Measurements from ENCODE around the gene SHANK3.
A peak's percentile ranks its signal among the peaks of the same experiment; 100 is the strongest.

The SHANK3 gene

DNA sequence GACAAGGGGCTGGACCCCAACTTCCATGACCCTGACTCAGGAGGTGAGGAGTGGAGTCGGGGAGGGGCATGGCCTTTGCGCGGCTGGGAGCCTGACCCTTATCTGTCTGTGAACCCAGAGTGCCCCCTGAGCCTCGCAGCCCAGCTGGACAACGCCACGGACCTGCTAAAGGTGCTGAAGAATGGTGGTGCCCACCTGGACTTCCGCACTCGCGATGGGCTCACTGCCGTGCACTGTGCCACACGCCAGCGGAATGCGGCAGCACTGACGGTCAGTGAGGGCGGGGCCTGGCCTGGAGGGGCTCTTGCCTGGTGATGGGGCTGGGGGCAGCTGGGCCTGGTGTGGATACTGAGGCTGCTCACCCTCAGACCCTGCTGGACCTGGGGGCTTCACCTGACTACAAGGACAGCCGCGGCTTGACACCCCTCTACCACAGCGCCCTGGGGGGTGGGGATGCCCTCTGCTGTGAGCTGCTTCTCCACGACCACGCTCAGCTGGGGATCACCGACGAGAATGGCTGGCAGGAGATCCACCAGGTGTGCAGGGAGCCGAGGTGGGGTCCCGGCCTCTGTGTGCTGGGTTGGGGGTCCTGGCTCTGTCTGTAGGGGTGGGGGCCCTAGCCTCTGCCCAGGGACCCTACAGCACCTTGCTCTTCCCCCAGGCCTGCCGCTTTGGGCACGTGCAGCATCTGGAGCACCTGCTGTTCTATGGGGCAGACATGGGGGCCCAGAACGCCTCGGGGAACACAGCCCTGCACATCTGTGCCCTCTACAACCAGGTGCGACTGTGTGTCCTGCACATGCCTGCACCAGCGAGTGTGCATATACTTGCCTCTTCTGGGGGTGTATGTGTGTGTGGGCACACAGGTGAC is 6.3 kb downstream of the SHANK3 start:
- no peak for DNase-seq

DNA sequence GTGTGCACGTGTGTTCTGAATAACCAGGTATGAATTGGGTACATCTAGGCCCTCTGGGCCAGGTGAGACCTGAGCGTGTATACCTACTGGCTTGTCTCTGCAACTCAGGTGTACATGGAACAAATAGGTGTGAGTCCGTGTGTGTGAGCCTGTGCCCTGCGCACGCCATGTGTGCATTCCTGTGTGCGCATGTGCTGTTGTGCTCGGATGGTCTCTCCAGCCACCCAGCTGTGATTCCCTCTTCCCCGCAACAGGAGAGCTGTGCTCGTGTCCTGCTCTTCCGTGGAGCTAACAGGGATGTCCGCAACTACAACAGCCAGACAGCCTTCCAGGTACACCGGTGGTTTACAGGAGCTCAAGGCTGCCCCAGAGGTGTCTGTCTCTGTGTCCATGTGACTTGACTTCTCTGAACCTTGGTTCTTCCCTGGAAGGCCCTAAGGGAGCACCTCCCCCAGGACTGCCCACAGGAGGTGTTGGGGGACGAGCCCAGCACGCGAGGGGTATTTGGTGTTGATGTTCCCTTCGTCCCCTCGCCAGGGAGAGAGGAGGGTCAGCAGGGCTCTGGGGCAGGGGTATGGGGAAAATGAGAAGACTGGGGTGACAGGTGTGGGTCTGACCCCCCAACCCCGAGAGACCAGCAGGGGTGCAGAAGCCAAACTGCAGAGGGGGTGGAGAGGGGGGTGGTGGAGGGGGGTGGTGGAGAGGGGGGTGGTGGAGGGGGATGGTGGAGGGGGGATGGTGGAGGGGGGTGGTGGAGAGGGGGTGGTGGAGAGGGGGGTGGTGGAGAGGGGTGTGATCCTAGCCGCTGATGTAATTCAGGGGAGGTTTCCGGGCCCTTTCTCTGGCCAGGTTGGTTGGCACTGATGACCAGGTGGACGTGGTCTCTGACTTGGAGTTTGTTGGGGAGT is 10.7 kb downstream of the SHANK3 start:
- no peak for DNase-seq

DNA sequence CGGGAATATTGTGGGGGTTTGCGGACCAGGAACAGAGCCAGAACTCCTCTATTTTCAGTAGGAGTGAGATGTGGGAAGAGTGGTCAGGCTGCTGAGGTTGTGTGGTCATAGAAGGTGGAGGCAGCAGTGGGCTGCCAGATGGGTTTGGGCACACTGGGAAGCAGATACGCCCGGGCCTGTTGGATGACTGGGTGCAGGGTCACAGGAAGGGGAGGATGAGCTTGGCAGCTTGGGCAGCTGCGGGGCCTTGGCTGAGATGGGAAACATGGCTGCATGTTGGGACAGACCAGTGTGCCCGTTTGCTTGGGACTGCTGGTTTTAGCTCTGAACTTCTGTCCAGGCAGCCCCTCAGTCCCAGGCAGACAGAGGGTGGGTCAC is 11.4 kb downstream of the SHANK3 start:
- DNase-seq, result no peak

- no peak for DNase-seq
Observed at GRCh38 chr22:50684501-50684900, 11.9 kb downstream of the SHANK3 start.

DNA sequence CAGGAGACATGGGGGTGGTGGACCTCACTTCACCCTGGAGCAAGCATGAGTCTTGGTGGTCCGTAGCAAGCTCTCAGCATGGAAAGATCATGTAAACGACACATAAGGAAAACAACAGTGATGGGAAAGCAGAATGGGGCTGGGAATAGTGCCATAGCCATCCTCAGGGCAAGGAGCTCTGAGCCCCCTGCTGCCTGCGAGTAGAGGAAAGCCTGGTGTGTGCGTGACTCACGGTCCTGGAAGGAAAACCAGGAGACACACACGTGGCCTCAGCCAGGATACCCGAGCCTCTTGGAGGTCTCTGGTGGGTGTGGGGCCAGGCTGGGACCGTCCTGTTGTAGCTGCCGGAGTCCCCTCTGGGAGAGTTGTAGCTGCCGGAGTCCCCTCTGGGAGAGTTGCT is 12.4 kb downstream of the SHANK3 start:
- no peak for DNase-seq

DNA sequence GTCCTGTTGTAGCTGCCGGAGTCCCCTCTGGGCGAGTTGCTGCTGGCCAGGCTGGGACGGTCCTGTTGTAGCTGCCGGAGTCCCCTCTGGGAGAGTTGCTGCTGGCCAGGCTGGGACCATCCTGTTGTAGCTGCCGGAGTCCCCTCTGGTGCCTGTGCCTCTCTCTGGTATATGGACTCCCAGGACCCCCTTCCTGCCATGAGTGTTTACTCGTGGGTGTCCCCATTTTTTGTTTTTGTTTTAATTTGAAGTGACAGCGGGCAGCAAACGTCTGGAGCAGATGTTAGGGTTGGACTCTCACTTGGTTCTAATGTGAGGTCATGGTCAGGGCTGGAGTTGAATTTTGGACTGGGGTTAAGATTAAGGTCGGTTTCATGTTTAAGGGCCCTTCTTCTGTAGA is 14.2 kb downstream of the SHANK3 start:
- no peak for DNase-seq

DNA sequence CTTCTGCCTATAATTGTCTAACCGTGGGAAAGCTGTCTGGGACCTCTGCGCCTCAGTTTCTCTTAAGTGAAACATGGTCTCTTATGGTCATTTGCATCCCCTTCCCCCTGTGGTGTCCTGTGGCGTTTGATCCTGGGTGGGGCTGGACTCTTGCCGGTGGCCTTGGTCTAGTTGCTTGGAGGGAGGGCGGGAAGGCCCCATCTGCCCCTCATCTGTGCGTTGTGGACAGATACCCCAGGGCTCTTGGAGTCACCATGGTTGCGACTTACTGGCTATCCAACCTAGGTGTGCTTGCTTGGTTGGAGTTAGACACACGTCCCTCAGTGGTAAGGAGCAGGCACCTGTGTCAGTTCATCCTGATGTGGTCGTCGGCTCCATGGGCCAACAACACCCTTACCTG is 15.2 kb downstream of the SHANK3 start:
- DNase-seq, result no peak

DNA sequence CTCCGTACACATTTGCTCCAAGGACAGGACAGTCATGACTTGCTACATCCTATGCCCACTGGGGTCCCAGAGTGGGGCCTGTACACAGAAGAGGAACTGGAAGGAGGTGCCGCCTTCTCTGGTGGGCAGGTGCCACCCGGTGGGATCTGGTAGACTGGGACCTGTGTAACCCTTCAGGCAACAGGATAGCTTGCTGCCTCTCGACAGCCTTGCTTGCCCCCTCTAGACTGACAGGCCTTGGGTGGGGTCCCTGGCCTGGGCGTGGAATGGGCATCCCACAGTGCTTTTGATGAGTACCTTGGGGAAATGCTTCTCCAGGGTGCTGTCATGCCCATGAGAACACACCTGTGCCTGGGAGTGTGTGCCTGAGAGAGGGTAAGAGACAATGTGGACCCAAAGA is 15.8 kb downstream of the SHANK3 start:
- DNase-seq, result no peak

DNA sequence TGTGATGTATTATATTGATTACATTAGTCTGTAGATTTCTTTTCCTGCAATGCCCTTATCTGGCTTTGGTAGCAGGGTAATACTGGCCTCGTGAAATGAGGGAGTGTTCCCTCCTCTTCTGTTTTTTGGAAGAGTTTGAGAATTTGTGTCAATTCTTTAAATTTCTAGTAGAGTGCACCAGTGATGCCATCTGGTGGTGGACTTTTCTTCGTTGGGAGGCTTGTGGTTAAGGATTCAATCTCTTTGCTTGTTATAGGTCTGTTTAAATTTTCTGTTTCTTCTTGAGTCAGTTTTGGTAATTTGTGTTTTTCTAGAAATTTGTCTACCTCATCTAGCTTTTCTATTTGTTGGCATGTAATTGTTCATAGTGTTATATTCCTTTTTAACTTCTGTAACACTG is 18.9 kb downstream of the SHANK3 start:
- peak in 1 of 5 experiments; percentile 70 for DNase-seq

- DNase-seq, result no peak
Observed at GRCh38 chr22:50693462-50693861, 20.8 kb downstream of the SHANK3 start.

GRCh38 chr22:50694099-50694605 is 21.5 kb downstream of the SHANK3 start:
- peak in 1 of 5 experiments; percentile 83 for DNase-seq

GRCh38 chr22:50694766-50695420 is 22.3 kb downstream of the SHANK3 start:
- DNase-seq, result no peak

DNA sequence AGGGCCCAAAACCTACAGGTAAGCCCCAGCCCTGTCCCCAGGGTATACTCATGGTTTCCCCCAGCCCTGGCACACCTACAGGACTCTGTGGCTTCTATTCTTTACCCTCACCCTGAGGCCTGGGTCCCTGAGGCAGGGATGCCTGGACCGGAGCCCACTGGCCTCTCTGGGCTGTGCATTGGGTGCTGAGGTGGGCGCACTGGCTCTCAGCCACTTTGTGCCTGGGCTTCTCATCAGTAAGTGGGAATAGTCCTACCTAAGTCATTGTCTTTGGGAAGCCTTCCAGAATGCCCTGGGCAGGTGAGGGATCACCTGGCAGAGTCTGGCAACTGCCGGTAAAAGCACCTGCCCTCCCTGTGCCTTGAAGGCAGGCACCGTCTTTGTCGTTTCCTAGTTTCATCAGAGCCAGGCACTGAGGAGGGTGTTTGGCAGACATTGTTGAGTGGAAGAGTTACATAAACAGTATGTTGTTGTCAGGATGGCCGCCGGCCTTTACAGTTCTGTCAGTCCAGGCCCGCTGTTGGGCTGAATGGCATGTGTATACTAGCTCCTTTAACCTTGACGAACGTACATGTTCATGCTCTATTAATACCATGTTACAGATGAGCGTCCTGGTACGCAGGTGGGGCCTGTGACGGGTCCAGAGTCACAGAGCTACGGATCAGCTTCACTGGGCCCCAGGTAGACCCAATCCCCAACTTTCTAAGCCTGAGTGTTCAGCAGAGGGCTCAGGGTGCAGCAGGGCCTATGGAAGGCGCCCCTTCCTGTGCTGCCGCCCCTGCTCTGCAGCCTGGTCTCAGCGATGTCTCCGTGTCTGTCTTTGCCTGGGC is 23.0 kb downstream of the SHANK3 start:
- DNase-seq, result no peak

DNA sequence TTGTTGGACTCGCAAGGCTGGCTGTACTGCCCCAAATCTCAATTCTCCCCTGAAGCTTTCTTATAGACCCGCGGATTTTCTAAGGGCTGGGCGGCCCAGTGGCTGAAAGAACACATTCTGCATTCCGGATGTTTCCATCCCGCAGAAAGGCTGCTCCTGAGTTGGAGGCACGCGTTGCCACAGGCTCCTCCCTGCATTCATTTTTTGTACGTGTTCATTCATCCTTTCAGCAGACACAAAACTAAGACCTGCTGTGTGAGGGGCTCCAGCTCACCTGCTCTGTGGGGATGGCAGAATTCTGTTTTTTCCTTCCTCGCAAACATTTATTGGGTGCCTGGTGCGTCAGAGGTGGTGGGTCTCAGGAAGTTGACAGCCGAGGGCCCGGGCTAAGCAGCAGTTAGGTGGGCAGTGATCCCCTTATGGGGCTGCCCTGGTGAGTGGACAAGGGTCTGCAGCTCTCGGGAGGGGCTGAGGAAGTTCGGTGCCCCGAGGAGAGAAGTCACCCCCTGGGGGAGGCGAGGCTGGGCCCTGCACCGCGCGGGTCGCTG is 23.7 kb downstream of the SHANK3 start:
- DNase-seq, result no peak

DNA sequence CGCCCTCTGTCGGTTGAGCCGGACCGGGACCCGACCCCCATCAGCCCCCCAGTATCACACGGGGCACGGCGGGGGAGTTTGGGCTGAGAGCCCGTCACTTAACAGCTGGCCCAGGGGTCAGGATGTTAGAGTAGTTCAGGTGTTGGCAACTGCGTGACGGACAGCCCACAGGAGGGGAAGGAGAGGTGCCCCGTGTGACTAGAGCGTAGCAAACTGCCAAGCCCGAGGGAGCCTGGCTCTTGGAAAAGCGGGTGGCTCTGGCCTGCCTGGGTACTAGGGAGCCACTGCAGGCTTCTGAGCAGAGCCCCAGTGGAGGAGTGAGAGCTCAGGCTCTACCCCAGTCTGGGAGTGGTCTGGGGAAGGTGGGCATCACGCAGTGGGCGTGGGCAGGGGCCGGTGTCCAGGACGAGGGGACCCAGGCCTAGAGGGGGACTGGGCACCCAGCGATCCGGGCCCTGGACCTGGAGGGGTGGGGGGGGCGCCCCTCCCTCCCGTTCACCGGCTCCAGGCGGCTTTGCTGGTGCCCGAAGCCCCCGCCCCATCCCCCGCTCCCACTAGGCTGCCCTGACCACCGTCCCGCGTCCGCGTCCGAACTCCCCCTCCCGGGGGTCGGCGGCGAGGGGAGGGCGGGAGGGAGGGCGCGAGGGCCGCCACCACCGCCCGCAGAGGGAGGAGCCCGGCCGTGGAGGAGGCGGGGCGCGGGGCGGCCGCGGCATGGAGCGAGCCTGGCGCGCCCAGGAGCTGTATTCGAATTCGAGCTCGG is 24.4 kb downstream of the SHANK3 start:
- DNase-seq, result no peak

DNA sequence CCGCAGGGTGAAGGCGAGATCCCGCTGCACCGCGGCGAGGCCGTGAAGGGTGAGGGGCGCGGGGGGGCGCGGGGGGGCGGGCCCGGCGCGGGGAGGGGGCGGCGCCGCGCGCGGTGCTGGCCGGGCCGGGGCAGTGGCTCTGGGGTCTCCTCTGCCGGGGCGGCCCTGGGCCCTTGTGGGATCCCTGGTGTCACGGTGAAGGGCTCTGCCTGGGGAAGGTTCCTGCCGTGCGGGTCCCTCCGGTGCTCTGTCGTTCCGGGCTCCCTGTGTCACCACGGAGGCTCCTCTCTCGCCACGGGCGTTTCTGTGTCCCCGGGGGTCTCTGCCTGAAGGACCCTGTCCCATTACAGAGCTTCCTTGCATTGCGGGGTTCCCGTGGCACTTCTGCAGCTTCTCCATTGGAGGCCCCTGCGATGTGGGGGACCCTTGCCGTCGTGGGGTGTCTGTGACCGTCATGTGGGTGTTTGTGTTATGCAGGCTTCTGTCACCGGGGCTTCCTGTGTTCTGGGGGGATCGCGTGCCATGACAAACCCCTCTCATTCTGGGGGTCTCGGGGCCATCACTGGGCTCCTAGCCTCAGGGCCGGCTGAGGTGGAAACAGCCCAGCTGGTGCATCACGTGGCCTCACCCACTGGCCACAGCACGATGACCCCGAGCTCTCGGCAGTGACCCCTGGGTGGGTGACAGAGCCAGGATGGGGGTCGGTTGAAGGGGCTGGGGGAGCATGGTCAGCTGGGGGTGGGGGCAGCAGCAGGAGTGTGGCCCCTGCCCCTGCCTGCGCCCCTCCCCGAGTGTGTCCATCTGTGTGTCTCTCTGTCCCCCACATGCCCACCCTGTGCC is 25.3 kb downstream of the SHANK3 start:
- DNase-seq, result no peak

DNA sequence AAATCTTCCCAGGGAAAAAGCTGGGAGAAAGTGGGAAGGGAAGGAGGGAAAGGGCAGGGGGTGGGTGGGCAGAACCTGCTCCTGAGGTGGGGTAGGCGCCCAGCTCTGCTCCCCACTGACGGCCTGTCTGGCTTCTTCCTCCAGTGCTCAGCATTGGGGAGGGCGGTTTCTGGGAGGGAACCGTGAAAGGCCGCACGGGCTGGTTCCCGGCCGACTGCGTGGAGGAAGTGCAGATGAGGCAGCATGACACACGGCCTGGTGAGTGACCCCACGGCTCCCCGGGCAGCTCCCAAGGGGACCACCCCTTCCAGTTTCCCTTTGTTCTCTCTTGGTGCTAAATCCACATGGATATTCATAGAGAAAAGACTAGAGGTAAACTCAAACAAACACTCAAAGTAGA is 25.9 kb downstream of the SHANK3 start:
- DNase-seq, result no peak

DNA sequence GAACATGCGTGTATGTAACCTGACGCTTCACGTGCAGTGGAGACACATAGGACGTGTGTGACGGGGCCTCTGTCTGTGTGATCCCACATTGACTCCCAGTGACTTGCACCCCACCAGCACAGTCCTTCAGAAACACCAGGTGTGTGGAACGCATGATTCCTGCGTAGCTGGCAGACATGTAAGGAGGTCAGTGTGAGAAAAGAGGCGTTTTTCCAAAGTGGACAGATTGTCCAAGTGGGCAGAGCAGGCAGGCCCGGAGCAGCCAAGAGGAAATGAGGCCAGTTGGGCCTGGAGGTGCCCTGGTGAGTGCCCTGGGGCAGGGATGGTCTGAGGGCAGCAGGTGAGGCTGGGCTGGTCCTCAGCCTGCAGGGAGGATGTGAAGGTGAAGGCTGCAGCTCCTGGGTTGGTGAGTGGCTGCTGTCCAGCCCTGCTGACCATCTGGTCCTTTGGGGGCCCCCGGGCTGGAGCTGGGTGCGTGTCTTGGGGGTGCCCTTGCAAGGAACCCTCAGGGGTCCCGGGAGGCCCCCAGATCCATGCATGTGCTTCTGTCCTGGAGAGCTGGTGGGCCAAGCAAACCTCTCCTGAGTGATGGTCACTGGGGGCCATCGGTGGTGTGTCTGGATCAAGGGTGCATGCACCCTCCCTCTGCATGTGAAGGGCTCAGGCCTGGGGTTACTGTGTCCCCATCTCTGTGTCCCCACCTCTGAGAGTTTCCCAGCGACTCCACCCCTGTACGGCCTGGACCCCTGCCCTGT is 26.6 kb downstream of the SHANK3 start:
- DNase-seq, result no peak

DNA sequence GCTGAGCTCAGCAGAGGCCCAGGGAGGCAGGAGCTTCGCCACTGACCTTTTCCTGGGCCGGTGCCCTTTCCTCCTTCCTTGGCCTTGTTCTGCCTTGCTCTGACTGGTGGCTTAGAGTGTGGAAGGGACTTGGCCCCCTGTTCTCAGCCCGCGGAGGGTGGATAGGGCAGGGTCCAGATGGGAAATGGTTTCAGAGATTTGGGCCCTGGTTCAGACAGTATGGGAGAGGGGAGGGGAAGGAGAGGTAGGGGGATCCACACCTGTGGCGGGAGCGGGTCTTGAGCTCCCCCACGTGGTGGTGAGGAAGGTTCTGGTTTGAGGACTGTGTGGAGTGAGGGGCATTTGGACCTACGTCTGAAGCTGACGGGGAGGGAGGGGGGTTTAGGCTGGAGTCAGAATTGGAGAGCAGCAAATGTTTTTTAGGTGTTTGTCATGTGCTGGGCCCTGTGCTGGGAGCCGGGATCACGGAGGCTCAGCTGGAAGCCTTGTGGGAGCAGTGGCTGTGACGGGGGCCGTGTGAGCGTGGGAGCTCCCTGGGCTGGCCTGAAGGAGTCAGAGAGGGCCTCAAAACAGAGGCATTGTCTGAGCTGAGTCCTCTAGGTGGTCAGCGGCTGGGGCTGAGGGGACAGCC is 27.2 kb downstream of the SHANK3 start:
- no peak for DNase-seq

Data from T-helper 2 cell (primary cell).